Breast epithelium (tissue), 3 donors: ENCODE measurements around the gene ZSCAN1.

Experiments used
- POLR2A ChIP-seq: fragments of 450-650 bp; IDR thresholded peaks from one replicate; pipeline ENCODE4 v1.6.1; 2016; ENCODE audit warnings: antibody characterized with exemption, mild to moderate bottlenecking, moderate library complexity
- TF ChIP-seq, protein P1 (sequence below), 3 donors: fragments of 450-650 bp; IDR thresholded peaks; one replicate each; pipeline ENCODE4 v1.5.1; 2016 to 2017; ENCODE audit warnings: antibody characterized with exemption in 3 of 3, mild to moderate bottlenecking in 3 of 3, moderate library complexity in 3 of 3

DNA sequence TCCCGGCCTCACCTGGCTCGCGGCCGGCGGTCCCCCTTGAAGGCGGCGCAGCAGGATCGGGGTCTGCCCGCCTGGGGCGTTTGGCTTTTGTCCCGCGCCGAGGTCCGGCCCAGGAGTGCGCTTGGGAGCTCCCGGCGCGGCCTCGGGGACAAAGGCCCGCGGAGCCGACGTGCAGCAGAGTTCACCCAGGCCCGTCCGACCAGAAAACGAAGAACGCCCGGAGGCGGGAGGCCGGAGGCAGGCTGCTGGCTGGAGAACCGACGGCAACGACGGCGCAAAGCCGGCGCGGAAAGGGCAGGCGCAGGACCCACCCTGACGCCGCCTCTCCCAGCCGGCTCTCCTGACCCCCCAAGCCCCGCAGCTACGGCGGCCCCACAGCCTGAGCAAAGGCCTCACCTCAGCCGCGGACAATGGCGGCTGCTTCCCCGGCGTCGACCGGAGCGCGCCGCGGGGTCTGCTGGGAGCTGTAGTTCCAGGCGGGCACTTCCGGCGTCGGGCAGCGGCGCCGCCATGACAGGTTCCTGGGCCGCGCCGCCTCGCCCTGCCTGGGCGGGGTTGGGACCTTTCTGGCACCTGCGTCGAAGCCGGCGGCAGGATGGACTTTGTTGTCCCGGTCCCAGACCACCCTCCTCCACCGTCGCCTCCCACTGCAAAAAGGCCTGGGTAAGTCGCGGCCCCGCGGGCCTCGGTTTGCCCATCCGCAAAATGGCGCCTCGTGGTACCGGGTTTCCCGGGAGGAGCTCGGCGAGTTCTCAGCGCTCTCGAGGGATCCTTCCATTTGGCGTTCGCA is 31.2 kb upstream of the ZSCAN1 start, which contains the start of gene ZNF606:
- TF ChIP-seq, protein P1, sequence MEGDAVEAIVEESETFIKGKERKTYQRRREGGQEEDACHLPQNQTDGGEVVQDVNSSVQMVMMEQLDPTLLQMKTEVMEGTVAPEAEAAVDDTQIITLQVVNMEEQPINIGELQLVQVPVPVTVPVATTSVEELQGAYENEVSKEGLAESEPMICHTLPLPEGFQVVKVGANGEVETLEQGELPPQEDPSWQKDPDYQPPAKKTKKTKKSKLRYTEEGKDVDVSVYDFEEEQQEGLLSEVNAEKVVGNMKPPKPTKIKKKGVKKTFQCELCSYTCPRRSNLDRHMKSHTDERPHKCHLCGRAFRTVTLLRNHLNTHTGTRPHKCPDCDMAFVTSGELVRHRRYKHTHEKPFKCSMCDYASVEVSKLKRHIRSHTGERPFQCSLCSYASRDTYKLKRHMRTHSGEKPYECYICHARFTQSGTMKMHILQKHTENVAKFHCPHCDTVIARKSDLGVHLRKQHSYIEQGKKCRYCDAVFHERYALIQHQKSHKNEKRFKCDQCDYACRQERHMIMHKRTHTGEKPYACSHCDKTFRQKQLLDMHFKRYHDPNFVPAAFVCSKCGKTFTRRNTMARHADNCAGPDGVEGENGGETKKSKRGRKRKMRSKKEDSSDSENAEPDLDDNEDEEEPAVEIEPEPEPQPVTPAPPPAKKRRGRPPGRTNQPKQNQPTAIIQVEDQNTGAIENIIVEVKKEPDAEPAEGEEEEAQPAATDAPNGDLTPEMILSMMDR (IDR thresholded peaks at IDR 0.05), result no peak
- peak; percentile 71 for TF ChIP-seq POLR2A
